ENCODE results near the gene KRT33B. TPM values are rescaled to one million over a fixed set of nuclear protein-coding genes. Genes with fewer than 3 reads are reported as not detected.

Gene KRT33B
- total and polyA plus RNA-seq, 2 of the 13 experiments (the other 11 are each of a cell fraction or from before 2014, with no cell fraction given), result not detected

GRCh38 chr17:41406205-41406604 is 36.6 kb upstream of the KRT33B start:
- Histone ChIP-seq H3K27ac (ENCODE audit: extremely low read length, insufficient read depth, low read length) (no peak overlapping the region), H3K4me3 (replicated peaks in 1 of 3; ENCODE audit: insufficient read depth in 1 of 3, low read depth in 2 of 3, low read length in 3 of 3) (no peak overlapping the region), H3K27me3 (ENCODE audit: control insufficient read depth in 1 of 2, insufficient read depth in 2 of 2, low read length in 2 of 2) (no peaks in the 10 kb centered on the region; a peak in 1 of 5 replicates), H2AFZ (ENCODE audit: low read length) (no peak overlapping the region), H3K79me2 (ENCODE audit: insufficient read depth, low read length) (no peaks in the 10 kb centered on the region), H3K4me2 (ENCODE audit: low read depth, low read length) (no peak overlapping the region), H3K4me1 (ENCODE audit: insufficient read depth, low read length) (peaks cover 34% of the 10 kb centered on the region), H3K9ac (ENCODE audit: insufficient read depth, low read depth, low read length) (no peak overlapping the region), H3K9me3 (ENCODE audit: low read length) (no peaks in the 10 kb centered on the region), H4K20me1 (ENCODE audit: insufficient read depth, low read length) (no peaks in the 10 kb centered on the region), H3K36me3 (replicated peaks in 1 of 2; ENCODE audit: control insufficient read depth in 1 of 2, insufficient read depth in 2 of 2, low read length in 2 of 2) (no peaks in the 10 kb centered on the region)
- FAIRE-seq, result no peak
- peak; percentile 61 for ATAC-seq
- 27% methylated on average over 5 of the region's 5 CpGs for WGBS (ENCODE audit: low lambda C conversion rate)
- DNase-seq (ENCODE audit: low spot score), result no peak
- in situ Hi-C loops (cut with HindIII; ENCODE audit: extremely low pct_ligation_motif_present, low pct_unique_long_range_greater_than_20kb) (no loop called here), intact Hi-C loops (cut with micrococcal nuclease; ENCODE audit: unreplicated experiment) (loop anchor here (2.0 kb wide), 1 partner anchor 67 kb away; no protein-coding TSS in a partner anchor)
- ChIA-PET CTCF (ENCODE audit: low intra/inter-chr PET ratio, low total read pairs) (no interaction called here), POLR2A (interaction anchor here (4.1 kb wide), 1 partner anchor 10 kb away, joined by 35 read pairs; no protein-coding TSS in a partner anchor)
- no TSS peak for BruUV-seq (replicated peaks)
- TF ChIP-seq KDM6A (CRISPR knock-in tag; IDR thresholded peaks at IDR 0.05; ENCODE audit: low read depth) (no peak), FOXP1 (IDR thresholded peaks at IDR 0.05) (no peak), FOXP1 (CRISPR knock-in tag; IDR thresholded peaks at IDR 0.05) (no peak), RFXAP (CRISPR knock-in tag; IDR thresholded peaks at IDR 0.05; ENCODE audit: borderline replicate concordance) (no peak), ZNF766 (CRISPR knock-in tag; IDR thresholded peaks at IDR 0.05; ENCODE audit: borderline replicate concordance) (no peak), TSC22D2 (CRISPR knock-in tag; IDR thresholded peaks at IDR 0.05; ENCODE audit: borderline replicate concordance) (no peak), ZNF883 (CRISPR knock-in tag; IDR thresholded peaks at IDR 0.05; ENCODE audit: not compliant biosample characterization) (no peak), RFX1 (IDR thresholded peaks at IDR 0.05) (no peak), RAD21 (CRISPR knock-in tag; IDR thresholded peaks at IDR 0.05) (0 out of 2 replicates have a peak, but pooled peaks have one; percentile 15), CERS6 (CRISPR knock-in tag; IDR thresholded peaks at IDR 0.05) (no peak), HNRNPH1 (optimal IDR thresholded peaks at IDR 0.05; ENCODE audit: low read depth, low read length) (no peak)
- TF ChIP-seq, protein P1, sequence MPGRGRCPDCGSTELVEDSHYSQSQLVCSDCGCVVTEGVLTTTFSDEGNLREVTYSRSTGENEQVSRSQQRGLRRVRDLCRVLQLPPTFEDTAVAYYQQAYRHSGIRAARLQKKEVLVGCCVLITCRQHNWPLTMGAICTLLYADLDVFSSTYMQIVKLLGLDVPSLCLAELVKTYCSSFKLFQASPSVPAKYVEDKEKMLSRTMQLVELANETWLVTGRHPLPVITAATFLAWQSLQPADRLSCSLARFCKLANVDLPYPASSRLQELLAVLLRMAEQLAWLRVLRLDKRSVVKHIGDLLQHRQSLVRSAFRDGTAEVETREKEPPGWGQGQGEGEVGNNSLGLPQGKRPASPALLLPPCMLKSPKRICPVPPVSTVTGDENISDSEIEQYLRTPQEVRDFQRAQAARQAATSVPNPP (CRISPR knock-in tag; IDR thresholded peaks at IDR 0.05), result no peak
- TF ChIP-seq, protein P2, sequence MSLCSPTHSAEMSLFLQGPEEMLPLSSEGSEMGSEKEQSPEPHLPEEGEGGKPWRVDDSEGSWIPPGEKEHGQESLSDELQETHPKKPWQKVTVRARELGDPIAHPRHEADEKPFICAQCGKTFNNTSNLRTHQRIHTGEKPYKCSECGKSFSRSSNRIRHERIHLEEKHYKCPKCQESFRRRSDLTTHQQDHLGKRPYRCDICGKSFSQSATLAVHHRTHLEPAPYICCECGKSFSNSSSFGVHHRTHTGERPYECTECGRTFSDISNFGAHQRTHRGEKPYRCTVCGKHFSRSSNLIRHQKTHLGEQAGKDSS (CRISPR knock-in tag; IDR thresholded peaks at IDR 0.05; ENCODE audit: borderline replicate concordance, low read depth), result no peak
- TF ChIP-seq, protein P3, sequence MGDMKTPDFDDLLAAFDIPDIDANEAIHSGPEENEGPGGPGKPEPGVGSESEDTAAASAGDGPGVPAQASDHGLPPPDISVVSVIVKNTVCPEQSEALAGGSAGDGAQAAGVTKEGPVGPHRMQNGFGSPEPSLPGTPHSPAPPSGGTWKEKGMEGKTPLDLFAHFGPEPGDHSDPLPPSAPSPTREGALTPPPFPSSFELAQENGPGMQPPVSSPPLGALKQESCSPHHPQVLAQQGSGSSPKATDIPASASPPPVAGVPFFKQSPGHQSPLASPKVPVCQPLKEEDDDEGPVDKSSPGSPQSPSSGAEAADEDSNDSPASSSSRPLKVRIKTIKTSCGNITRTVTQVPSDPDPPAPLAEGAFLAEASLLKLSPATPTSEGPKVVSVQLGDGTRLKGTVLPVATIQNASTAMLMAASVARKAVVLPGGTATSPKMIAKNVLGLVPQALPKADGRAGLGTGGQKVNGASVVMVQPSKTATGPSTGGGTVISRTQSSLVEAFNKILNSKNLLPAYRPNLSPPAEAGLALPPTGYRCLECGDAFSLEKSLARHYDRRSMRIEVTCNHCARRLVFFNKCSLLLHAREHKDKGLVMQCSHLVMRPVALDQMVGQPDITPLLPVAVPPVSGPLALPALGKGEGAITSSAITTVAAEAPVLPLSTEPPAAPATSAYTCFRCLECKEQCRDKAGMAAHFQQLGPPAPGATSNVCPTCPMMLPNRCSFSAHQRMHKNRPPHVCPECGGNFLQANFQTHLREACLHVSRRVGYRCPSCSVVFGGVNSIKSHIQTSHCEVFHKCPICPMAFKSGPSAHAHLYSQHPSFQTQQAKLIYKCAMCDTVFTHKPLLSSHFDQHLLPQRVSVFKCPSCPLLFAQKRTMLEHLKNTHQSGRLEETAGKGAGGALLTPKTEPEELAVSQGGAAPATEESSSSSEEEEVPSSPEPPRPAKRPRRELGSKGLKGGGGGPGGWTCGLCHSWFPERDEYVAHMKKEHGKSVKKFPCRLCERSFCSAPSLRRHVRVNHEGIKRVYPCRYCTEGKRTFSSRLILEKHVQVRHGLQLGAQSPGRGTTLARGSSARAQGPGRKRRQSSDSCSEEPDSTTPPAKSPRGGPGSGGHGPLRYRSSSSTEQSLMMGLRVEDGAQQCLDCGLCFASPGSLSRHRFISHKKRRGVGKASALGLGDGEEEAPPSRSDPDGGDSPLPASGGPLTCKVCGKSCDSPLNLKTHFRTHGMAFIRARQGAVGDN (CRISPR knock-in tag; IDR thresholded peaks at IDR 0.05), result peak; percentile 16; the same call in 1 of the 2 replicates
